Measurements from ENCODE around the gene PFDN6. TPM values are rescaled to one million over a fixed set of nuclear protein-coding genes. Genes with fewer than 3 reads are reported as not detected.

Gene PFDN6
- polyA plus RNA-seq, 4 donors, result 83.9 to 183 (median 147) TPM

Other genes with a start within 250 kb of the PFDN6 start
- gene HLA-DPA1, start 216.0 kb upstream of the PFDN6 start, polyA plus RNA-seq, result 100 to 1,000 TPM in 1 of 4 donors, 10 to 100 TPM in 2, 1 to 10 TPM in 1; 9.4 to 179 (median 59.4) TPM
- 100 to 1,000 TPM in 1 of 4 donors, 10 to 100 TPM in 3; 14.3 to 150 (median 74.4) TPM for gene HLA-DPB1, start 213.6 kb upstream of the PFDN6 start, polyA plus RNA-seq
- 1 to 10 TPM in 1 of 4 donors, under 1 TPM in 3; 0.27 to 7.5 (median 0.62) TPM for gene COL11A2, start 97.1 kb upstream of the PFDN6 start, polyA plus RNA-seq
- gene RXRB, start 88.9 kb upstream of the PFDN6 start, polyA plus RNA-seq, result 10 to 100 TPM; 26.3 to 43.2 (median 30.8) TPM
- gene SLC39A7, start 88.7 kb upstream of the PFDN6 start, polyA plus RNA-seq, result 100 to 1,000 TPM in 2 of 4 donors, 10 to 100 TPM in 2; 38.9 to 162 (median 79.1) TPM
- gene HSD17B8, start 84.9 kb upstream of the PFDN6 start, polyA plus RNA-seq, result 10 to 100 TPM; 30.9 to 46.1 (median 33.0) TPM
- 10 to 100 TPM; 30.4 to 46.7 (median 41.8) TPM for gene RING1, start 81.1 kb upstream of the PFDN6 start, polyA plus RNA-seq
- 10 to 100 TPM; 23.8 to 60.3 (median 48.0) TPM for gene VPS52, start 17.7 kb upstream of the PFDN6 start, polyA plus RNA-seq
- 1,000 to 10,000 TPM; 2,947 to 6,778 (median 4,959) TPM for gene RPS18, start 17.5 kb upstream of the PFDN6 start, polyA plus RNA-seq
- 10 to 100 TPM in 3 of 4 donors, 1 to 10 TPM in 1; 6.9 to 15.4 (median 12.7) TPM for gene B3GALT4, start 12.5 kb upstream of the PFDN6 start, polyA plus RNA-seq
- 10 to 100 TPM; 39.4 to 60.5 (median 43.5) TPM for gene WDR46, start 362 bp upstream of the PFDN6 start, polyA plus RNA-seq
- 10 to 100 TPM; 13.2 to 69.8 (median 25.2) TPM for gene RGL2, start 9.3 kb downstream of the PFDN6 start, polyA plus RNA-seq
- gene TAPBP, start 24.5 kb downstream of the PFDN6 start, polyA plus RNA-seq, result 10 to 100 TPM; 33.8 to 85.2 (median 55.6) TPM
- gene ZBTB22, start 28.1 kb downstream of the PFDN6 start, polyA plus RNA-seq, result 10 to 100 TPM; 10.7 to 17.2 (median 13.8) TPM
- gene DAXX, start 33.4 kb downstream of the PFDN6 start, polyA plus RNA-seq, result 10 to 100 TPM; 19.5 to 34.7 (median 28.4) TPM
- gene KIFC1, start 102.2 kb downstream of the PFDN6 start, polyA plus RNA-seq, result 10 to 100 TPM in 2 of 4 donors, 1 to 10 TPM in 2; 3.1 to 23.2 (median 10.7) TPM
- gene PHF1, start 121.4 kb downstream of the PFDN6 start, polyA plus RNA-seq, result 10 to 100 TPM; 32.2 to 67.6 (median 44.3) TPM
- gene CUTA, start 128.5 kb downstream of the PFDN6 start, polyA plus RNA-seq, result 100 to 1,000 TPM; 129 to 255 (median 200) TPM
- gene SYNGAP1, start 130.5 kb downstream of the PFDN6 start, polyA plus RNA-seq, result 10 to 100 TPM in 1 of 4 donors, 1 to 10 TPM in 2, under 1 TPM in 1; 0.89 to 16.6 (median 5.6) TPM
- 1 to 10 TPM; 1.6 to 8.5 (median 3.5) TPM for gene ZBTB9, start 165.0 kb downstream of the PFDN6 start, polyA plus RNA-seq

Data from small intestine (tissue), 4 donors.